Measurements from ENCODE around the gene EHMT2. TPM values are rescaled to one million over a fixed set of nuclear protein-coding genes. Genes with fewer than 3 reads are reported as not detected.

Gene EHMT2
- total and polyA plus RNA-seq, 2 of the 8 experiments (the other 6 are each of a cell fraction or from before 2014, with no cell fraction given) = 125 to 177 TPM

- TF ChIP-seq TAF7 (optimal IDR thresholded peaks at IDR 0.05; ENCODE audit: borderline replicate concordance, low read depth, low read length) = no peak
- TF ChIP-seq FOSL1 (IDR thresholded peaks at IDR 0.05; ENCODE audit: insufficient read depth, low read depth, low read length) = no peak
- no peak for TF ChIP-seq EP300 (IDR thresholded peaks at IDR 0.05; ENCODE audit: borderline replicate concordance in 1 of 2, low read depth in 2 of 2, low read length in 2 of 2)
- TF ChIP-seq CTCF (IDR thresholded peaks at IDR 0.05; ENCODE audit: control extremely low read depth in 1 of 3, insufficient read depth in 1 of 3, low read depth in 1 of 3, low read length in 3 of 3) = no peak
These were observed 48.9 kb upstream of the EHMT2 start (continued) for GRCh38 chr6:31946370-31946885.

Data from H1 (cell line).